GM18861 (cell line): ENCODE measurements around the gene SLC6A16.
"Not testable (repeated sequence)": the region's sequence is repeated elsewhere in the genome, so short reads cannot be mapped to it uniquely, and the experiment has no call there.

Experiments
- ATAC-seq: cut with Tn5 transposase; IDR thresholded peaks from one replicate; pipeline ENCODE4 v1.9.1; 2021; ENCODE audit not compliant: unreplicated experiment

Gene SLC6A16

DNA sequence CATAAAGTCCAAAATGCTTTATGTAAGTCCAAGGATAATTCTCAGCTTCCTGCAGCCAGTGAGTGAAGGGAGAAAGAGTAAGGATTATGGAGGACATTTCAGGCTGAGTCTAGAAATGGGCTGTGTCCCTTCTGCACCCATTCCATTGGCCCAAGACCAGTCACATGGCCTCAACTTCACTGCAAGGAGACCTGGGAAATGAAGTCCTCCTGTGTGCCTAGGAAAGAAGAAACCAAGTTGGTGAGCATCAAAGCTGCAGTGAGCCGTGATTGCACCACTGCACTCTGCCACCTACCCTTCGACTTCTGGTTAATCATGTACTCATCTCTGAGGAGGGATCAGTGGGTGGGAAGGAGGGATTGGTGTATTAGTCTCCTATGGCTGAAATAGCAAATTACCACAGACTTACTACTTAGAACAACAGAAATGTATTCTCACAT, 6.6 kb upstream of the SLC6A16 start:
- ATAC-seq = peak; percentile 36

DNA sequence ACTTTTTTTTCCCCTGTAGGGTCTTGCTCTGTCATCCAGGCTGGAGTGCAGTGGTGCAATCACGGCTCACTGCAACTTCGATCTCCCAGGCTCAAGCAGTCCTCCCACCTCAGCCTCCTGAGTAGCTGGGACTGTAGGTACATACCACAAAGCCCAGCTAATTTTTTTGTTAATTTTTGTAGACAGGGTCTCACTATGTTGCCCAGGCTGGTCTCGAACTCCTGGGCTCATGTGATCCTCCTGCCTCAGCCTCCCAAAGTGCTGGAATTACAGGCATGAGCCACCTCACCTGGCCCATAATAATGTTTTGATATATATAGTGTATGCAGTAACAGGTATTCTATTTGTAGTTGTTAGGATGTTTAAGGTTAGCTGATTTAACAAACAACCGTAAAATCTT, 6.2 kb upstream of the SLC6A16 start:
- not testable (repeated sequence) for ATAC-seq

DNA sequence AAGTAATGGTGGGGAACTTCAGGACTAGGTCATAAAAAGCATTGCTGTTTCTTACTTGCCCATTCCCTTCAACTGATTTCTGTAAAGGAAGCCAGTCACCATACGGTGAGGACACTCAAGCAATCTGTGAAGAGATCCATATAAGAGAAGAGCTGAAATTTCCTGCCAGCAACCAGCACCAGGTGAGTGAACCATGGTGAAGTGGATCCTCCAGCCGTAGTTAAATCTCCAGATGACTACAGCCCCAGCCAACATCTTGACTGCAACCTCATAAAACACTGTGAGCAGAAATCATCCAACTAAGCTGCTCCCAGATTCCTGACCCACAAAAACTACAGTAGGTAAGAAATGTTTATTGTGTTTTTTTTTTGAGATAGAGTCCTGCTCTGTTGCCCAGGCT, 3.8 kb upstream of the SLC6A16 start:
- no peak for ATAC-seq

DNA sequence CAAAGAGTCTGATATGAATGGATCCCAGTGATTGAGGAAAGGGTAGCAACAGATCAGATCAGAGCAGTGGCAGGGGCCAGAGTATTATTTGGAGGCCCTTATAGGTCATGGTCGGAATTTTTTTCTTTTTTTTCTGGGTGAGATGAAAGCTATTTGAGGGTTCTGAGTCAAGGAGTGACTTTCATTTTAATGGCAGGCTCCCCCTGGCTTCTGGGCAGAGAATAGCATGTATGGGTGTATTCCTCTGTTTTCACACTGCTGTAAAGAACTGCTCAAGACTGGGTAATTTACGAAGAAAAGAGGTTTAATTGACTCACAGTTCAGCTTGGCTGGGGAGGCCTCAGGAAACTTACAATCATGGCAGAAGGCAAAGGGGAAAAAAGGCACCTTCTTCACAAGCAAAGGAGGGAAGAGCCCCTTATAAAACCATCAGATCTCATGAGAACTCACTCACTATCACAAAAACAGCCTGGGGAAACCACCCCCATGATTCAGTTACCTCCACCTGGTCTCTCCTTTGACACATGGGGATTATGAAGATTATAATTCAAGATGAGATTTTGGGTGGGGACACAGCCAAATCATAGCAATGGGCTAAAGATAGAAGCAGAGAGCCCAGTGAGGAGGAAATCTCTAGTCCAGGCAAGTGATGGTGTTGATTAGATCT, 3.0 kb upstream of the SLC6A16 start:
- ATAC-seq = no peak

DNA sequence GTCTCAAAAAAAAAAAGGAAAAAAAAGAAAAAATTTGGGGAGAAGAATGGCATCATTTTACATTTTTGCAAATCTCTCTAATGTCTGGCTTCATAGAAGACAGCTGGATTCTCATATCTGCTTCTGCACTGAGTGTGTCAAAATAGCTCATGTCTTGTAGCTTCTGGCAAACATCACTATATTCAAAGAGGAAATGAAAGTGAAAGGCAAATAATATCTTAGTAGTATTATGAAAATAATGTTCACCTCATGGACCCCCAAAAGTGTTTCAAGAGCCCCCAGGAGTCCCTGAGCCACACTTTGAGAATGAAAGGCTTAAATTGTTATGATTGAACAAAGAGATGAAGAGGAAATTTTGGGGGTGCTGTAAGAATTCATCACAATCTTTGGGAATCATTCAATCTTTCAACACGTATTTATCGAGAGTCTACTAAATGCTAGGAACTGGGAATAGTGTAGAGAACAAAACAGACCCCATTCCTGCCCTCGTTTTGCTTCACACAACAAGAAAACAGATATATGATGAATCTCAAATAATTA, 1.2 kb upstream of the SLC6A16 start:
- peak; percentile 42 for ATAC-seq

DNA sequence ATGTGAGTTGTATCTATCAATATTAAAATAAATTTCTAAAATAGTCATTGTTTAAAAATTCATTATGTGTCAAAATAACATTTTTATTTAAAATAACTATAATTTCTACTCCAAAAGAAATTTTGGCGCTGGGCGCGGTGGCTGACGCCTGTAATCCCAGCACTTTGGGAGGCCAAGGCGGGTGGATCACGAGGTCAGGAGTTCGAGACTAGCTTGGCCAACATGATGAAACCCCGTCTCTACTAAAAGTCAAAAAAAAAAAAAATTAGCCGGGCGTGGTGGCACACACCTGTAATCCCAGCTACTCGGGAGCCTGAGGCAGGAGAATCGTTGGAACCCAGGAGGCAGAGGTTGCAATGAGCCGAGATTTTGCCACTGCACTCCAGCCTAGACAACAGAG, 765 bp upstream of the SLC6A16 start:
- not testable (repeated sequence) for ATAC-seq

DNA sequence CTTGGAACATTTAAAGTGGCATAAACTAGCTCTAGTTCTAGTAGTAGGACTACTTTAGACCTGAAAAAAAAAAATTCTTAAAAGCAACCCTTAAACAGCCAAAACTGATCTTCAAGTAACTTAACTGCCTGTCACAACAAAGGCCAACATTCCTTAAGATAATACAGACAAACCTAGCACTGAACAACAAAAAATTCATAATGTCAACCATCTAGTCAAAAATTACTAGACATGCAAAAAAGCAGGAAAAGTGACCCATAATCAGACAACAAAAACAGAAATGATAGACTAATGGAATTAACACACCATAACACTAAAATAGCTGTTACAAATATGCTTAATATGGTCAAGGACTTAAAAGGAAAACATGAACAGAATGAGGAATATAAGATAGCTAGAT, 6.7 kb downstream of the SLC6A16 start:
- ATAC-seq = no peak

DNA sequence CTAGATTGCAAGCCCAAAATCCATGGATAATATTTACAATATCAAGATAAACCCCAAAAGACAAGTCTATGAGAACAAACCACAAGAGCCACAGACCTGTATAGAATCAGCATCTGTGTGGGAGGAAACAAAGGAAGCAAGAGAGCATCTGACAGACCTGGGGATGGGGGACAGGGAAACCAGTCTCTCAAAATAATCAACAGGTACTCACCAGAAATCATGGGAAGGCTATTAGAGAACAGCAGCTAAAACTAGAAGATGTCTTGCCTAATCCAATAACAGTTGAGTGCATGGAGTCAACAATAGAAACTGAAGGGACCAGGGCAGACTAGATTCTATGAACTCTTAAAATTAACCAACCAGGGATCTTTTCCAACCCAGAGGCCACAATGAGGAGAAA, 8.7 kb downstream of the SLC6A16 start:
- ATAC-seq = no peak

DNA sequence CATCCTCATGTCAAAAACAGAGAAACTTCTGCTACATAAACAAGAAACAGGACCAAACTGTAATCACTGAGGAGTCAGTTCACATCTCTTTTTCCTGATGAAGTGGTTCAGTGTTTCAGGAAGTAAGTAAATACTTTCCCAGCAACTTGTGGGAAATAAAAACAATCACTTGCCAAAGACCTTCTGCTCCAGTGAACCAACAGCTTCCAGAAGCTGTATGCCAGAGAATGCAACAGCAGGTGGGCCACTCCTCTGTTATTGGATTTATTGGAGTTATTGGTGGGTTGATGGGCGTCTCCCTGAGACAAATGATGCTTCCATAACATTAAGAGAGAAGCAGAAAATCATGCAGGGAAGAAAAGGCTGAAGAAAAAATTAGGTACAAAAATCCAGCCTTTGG, 9.9 kb downstream of the SLC6A16 start:
- ATAC-seq = no peak

DNA sequence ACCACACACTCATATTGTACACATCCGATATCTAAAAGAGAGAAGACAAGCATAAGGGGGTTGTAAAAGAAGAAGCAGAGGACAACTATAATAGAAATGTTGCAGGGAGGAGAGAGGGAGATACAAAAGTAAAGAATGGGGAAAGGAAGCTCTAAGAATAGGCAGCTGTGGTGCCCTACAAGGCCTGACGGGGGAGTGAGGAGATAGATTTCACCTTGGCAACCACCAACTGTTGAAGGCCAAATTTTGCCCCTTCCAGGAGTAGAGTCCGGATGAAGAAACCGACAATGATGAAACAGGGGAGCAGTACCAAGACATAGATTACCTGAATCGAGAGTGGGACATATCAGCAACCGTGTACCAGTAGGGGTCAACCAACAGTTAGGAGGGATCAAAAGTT, 15.9 kb downstream of the SLC6A16 start:
- ATAC-seq = no peak

DNA sequence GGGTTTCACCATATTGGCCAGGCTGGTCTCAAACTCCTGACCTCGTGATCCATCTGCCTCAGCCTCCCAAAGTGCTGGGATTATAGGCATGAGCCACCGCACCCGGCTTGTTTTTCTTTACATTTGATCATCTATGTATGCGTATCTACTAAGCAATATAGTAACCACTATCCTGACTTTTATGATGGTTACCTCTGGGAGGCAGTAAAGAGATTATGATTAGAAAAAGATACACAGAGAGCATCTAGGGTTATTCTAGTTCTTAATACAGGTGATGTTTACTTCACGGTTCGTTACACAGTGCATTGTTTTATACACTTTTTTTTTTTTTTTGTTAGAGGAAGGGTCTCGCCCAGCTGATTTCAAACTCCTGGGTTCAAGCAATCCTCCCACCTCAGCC, 18.3 kb downstream of the SLC6A16 start:
- ATAC-seq = not testable (repeated sequence)

DNA sequence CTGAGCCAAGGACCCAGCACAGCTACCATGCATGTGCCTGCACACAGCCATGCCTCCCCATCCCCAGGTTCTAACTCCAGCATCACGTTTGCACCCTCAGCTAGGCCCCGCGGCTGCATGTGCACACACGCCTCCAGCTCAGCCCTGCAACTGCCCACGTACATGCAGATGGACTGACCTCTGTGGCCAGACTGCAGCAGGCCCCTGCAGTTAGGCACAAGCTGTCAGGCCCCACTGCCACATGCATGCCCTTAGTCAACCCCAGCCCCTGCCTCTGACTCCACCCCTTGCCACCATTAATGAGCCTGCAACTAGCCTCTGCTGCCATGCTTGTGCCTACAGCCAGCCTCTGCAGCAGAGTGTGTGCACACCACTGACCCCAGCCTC, 23.1 kb downstream of the SLC6A16 start:
- no peak for ATAC-seq

DNA sequence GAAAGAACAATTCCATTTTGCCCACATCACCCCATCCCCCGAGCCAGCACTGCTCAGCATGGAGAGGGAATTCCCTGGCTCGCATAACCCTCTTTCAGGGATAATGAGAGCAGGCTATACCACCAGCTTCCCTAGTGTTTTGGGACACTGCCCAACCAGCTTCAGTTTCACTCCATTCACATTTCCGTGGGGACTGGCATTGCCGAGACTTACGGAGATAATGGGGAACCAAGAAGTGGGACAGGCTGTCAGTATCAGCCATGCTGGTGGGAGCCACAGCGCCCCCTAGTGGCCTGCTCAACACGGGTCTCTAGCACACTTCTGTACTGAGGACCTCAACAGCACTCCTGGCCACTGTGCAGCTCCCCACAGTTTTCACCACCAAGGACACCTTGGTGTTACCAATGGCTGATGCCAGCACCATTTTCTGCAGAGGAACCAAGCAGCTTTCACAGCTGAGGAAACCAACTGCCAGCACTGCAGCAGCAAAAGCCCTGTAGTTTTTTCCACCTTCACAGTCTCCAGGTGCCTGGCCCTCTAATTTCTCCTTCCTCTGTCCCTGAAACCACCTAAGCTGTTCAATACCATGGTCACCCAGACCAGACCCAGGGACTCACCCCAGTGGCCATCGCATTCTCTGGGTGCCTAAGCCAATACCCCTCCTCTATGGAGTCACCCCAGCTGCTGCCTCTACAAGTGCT, 23.7 kb downstream of the SLC6A16 start:
- no peak for ATAC-seq

DNA sequence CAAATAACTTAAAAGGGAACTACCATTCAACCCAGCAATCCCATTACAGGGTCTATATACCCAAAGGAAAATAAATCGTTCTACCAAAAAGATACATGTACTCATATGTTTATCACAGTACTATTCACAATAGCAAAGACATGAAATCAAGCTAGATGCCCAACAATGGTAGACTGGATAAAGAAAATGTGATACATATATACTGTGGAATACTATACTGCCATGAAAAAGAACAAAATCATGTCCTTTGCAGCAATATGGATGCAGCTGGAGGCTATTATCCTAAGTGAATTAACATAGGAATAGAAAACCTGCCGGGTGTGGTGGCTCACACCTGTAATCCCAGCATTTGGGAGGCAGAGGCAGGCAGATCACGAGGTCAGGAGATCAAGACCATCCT, 26.3 kb downstream of the SLC6A16 start:
- ATAC-seq = not testable (repeated sequence)

DNA sequence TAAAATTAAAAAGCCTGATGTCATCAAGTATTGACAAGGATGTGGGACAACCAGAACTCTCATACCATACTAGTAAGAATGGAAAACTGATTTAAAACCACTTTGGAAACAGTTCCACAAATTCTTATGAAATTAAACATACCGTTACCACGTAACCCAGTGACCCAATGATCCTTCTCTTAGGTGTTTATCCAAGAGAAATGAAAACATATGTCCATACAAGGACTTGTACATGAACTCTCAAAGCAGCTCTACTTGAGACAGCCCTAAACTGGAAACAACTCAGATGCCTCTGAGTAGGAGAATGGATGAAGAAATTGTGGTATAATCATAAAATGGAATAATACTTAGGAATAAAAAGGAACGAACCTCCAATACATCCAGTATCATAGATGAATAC, 27.6 kb downstream of the SLC6A16 start:
- no peak for ATAC-seq

DNA sequence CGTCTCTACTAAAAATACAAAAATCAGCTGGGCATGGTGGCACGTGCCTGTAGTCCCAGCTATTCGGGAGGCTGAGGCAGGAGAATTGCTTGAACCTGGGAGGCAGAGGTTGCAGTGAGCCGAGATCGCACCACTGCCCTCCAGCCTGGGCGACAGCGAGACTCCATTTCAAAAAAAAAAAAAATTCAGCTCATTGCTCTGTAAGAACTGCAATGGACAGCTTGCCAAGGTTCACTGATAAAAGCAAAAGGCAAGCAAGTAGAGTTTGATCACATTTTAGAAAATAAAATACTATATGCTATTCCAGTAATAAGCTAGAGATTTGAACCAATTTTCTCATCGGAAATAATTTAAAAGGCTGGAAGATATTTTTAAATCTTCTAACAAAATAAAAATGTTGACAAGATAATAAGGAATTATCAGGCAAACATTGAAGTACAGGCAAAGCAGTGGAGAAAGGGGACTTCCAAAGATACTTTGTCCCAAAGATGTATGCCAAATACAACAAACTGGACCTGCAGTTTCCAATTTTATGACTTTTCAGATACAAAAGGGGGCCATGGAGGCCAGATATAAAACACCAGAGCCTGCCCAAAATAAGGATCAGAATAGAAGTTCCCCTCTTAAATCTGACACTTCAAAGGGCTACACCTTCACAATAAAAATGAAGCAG, 29.6 kb downstream of the SLC6A16 start:
- no peak for ATAC-seq

DNA sequence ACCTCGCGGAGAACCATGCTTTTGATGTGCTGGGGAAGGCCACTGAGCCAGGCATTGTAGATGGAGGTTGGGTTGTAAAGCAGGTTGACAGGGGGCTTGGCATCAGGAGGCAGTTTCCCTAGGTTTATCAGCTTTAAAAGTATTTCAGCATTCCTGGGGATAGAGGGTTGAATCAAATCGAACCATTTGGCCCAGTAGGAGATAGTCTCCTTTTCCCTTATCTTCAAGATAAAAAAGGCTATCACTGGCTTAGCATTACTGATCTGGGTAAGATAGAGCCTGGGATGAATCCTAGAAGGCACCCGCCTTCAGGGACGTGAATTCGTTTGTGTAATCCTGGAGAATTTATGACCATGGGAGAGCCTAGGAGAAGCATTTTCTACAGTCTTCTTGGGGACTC, 30.6 kb downstream of the SLC6A16 start:
- no peak for ATAC-seq

DNA sequence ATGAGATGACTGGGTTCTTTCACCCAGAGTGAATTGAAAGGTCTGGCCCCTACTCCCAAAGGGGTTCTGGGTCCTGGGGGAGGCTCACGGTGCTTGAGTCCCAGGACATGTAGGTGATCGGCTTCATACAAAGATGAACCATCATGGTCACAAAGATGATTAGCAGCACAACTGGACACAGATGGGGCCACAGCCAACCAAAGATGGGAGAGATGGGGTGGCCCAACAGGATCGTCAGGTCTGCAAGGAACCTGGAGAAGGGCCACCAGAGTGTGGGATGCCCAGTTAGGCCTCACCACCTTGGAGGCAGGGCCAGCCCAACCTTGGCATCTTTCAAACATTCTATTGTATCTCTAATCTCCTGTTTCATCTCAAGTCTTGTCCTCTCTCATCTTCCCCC, 34.5 kb downstream of the SLC6A16 start:
- ATAC-seq = no peak

DNA sequence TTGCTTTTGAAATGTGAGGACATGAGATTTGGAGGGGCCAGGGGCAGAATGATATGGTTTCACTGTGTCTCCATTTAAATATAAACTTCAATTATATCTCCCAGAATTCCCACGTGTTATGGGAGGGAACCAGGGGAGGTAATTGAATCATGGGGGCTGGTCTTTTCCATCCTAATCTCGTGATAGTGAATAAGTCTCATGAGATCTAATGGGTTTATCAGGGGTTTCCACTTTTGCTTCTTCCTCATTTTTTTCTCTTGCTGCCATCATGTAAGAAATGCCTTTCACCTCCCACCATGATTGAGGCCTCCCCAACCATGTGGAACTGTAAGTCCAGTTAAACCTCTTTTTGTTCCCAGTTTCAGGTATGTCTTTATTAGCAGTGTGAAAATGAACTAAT, 35.7 kb downstream of the SLC6A16 start:
- ATAC-seq = not testable (repeated sequence)

DNA sequence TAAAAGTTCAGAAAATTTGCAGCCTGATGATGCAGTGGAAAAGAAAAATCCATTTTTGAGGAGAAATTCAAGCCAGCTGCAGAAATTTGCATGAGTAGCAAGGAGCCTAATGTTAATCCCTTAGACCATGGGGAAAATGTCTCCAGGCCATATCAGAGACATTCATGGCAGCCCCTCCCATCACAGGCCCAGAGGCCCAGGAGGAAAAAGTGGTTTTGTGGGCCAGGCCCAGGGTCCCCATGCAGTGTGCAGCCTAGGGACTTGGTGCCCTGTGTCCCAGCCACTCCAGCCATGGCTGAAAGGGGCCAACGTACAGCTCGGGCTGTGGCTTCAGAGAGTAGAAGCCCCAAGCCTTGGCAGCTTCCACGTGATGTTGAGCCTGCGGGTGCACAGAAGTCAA, 36.8 kb downstream of the SLC6A16 start:
- not testable (repeated sequence) for ATAC-seq

DNA sequence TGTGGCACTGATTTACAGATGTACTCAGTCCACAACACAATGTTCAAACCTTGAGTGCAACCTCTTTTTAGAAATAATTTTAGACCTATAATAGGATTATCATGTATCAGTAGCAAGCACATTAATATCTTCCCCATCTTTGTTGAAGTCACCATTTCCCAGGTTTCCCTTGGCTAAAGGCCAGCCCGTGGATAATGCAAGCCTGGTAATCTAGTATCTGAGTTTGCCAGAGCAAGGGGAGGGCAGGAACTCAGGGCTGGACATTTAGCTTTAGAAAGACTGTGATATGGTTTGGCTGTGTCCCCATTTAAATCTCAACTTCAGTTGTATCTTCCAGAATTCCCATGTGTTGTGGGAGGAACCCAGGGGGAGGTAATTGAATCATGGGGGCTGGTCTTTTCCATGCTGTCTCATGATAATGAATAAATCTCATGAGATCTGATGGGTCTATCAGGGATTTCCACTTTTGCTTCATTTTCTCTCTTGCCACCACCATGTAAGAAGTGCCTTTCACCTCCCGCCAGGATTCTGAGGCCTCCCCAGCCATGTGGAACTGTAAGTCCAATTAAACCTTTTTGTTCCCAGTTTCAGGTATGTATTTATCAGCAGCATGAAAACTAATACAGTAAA, 37.7 kb downstream of the SLC6A16 start:
- no peak for ATAC-seq

DNA sequence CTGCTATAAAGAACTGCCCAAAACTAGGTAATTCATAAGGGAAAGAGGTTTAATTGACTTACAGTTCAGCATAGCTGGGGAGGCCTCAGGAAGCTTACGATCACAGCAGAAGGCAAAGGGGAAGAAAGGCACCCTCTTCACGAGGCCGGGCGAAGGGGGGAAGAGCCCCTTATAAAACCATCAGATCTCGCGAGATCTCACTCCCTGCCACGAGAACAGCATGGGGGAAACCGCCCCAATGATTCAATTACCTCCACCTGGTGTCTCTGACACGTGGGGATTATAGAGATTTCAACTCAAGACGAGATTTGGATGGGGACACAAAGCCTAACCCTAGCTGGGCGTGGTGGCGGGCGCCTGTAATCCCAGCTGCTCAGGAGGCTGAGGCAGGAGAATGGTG, 42.8 kb downstream of the SLC6A16 start:
- ATAC-seq = no peak
